GM18907 (cell line): Measurements from ENCODE around the gene FTCD.
A peak's percentile ranks its signal among the peaks of the same experiment; 100 is the strongest.
"Not testable (repeated sequence)": the region's sequence is repeated elsewhere in the genome, so short reads cannot be mapped to it uniquely, and the experiment has no call there.

Experiments
- ATAC-seq: cut with Tn5 transposase; IDR thresholded peaks from one replicate; pipeline ENCODE4 v1.9.1; 2021; ENCODE audit warnings: mild to moderate bottlenecking, moderate library complexity; ENCODE audit not compliant: unreplicated experiment

Gene FTCD

GRCh38 chr21:46188226-46189212 lies 33.1 kb upstream of the FTCD start:
- ATAC-seq, result no peak

- ATAC-seq, result no peak
Observed at GRCh38 chr21:46187814-46188213, 32.4 kb upstream of the FTCD start.

GRCh38 chr21:46187261-46187660 lies 31.9 kb upstream of the FTCD start:
- no peak for ATAC-seq

GRCh38 chr21:46185716-46186115 lies 30.3 kb upstream of the FTCD start:
- ATAC-seq, result no peak

- peak; percentile 60 for ATAC-seq
Observed at GRCh38 chr21:46184625-46185555, 29.5 kb upstream of the FTCD start.

GRCh38 chr21:46183910-46184624 lies 28.7 kb upstream of the FTCD start, which contains the start of gene SPATC1L:
TSS of gene SPATC1L (minus strand) at chr21:46184459. CDS start at chr21:46182816, 1,643 bp downstream.
- peak; percentile 49 for ATAC-seq

- ATAC-seq, result not testable (repeated sequence)
Observed at GRCh38 chr21:46183337-46183909, 28.0 kb upstream of the FTCD start.

GRCh38 chr21:46182548-46183336 lies 27.4 kb upstream of the FTCD start:
- no peak for ATAC-seq

GRCh38 chr21:46181953-46182547 lies 26.7 kb upstream of the FTCD start:
- ATAC-seq, result no peak

- no peak for ATAC-seq
Observed at GRCh38 chr21:46181436-46181835, 26.1 kb upstream of the FTCD start.

- no peak for ATAC-seq
Observed at GRCh38 chr21:46180778-46181391, 25.5 kb upstream of the FTCD start.

GRCh38 chr21:46180079-46180722 lies 24.8 kb upstream of the FTCD start:
- no peak for ATAC-seq

GRCh38 chr21:46179708-46180078 lies 24.3 kb upstream of the FTCD start:
- ATAC-seq, result no peak

GRCh38 chr21:46178961-46179360 lies 23.6 kb upstream of the FTCD start:
- no peak for ATAC-seq

- ATAC-seq, result not testable (repeated sequence)
Observed at GRCh38 chr21:46176443-46177129, 21.2 kb upstream of the FTCD start.

- no peak for ATAC-seq
Observed at GRCh38 chr21:46173573-46173972, 18.2 kb upstream of the FTCD start.

- no peak for ATAC-seq
Observed at GRCh38 chr21:46172863-46173528, 17.6 kb upstream of the FTCD start.
